Central memory CD8-positive, alpha-beta T cell (primary cell): ENCODE data around the gene ST8SIA1.
"Not testable (repeated sequence)": the region's sequence is repeated elsewhere in the genome, so short reads cannot be mapped to it uniquely, and the experiment has no call there.

ENCODE experiments used
- ATAC-seq: fragments of 150-1000 bp; cut with Tn5 transposase; replicated peaks from 2 replicates; pipeline ENCODE4 v1.10.0; 2022; ENCODE audit warnings: mild to moderate bottlenecking, moderate FRiP score, moderate number of reproducible peaks; ENCODE audit not compliant: poor library complexity, severe bottlenecking; ENCODE audit errors: extremely low read depth
- DNase-seq, 2 donors: peaks; one replicate each; pipeline ENCODE4 v3.0.0; 2021; ENCODE audit warnings: low spot score in 2 of 2
- H3K27ac Mint-ChIP-seq: one replicate; pipeline ENCODE4 v1.8.0; 2022; ENCODE audit warnings: low read depth, mild to moderate bottlenecking, moderate library complexity, mixed read lengths
- H3K27me3 Mint-ChIP-seq: one replicate; pipeline ENCODE4 v1.8.0; 2022; ENCODE audit warnings: mixed read lengths
- H3K36me3 Mint-ChIP-seq: one replicate; pipeline ENCODE4 v1.8.0; 2022; ENCODE audit warnings: mild to moderate bottlenecking, moderate library complexity, mixed read lengths; ENCODE audit not compliant: insufficient read depth
- H3K4me1 Mint-ChIP-seq: one replicate; pipeline ENCODE4 v1.8.0; 2022; ENCODE audit warnings: mixed read lengths
- H3K4me3 Mint-ChIP-seq: one replicate; pipeline ENCODE4 v1.8.0; 2022; ENCODE audit warnings: mild to moderate bottlenecking, moderate library complexity, mixed read lengths
- H3K9me3 Mint-ChIP-seq: one replicate; pipeline ENCODE4 v1.8.0; 2022; ENCODE audit warnings: mixed read lengths

ST8SIA1 gene

DNA sequence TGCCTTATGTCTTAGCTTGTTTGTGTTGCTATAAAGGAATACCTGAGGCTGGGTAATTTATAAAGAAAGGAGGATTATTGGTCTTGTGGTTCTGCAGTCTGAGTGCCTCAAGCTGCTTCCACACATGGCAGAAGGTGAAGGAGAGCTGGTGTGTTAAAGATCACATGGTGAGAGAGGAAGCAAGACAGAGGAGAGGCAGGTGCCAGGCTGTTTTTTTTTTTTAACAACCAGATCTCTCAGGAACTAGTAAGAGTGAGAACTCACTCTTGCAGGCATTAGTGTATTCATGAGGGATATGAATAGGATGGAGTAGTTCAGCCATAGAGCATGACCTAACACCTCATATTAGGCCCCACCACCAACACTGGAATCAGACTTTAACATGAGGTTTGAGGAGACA is 165.1 kb downstream of the ST8SIA1 start:
- no peaks in the 10 kb centered on the region for H3K27me3 Mint-ChIP-seq
- DNase-seq (no peak), ATAC-seq (no peak)
- H3K9me3 Mint-ChIP-seq = no peaks in the 10 kb centered on the region
- H3K27ac Mint-ChIP-seq = no peak overlapping the region
- H3K4me1 Mint-ChIP-seq = peaks cover under 1% of the 10 kb centered on the region
- no peak overlapping the region for H3K4me3 Mint-ChIP-seq
- no peaks in the 10 kb centered on the region for H3K36me3 Mint-ChIP-seq

DNA sequence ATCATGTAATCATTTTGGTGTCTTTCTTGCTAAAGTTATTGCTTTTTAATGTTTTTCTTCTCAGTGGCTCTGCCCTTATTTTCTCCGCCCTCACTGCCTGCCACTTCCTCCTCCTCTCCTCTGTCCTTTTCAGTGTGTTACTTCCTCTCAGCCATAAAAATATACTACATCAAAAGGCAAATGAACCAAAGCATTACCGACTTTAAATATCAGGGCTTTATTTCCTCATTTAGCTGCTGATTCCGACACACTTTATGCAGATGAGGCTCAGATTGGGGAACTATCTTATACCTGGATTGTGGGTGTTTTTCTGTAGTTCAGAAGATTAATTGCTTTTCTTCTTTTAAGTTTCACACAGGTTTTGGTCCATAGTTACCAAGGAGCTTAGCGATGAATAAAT is 170.4 kb downstream of the ST8SIA1 start:
- Mint-ChIP-seq H3K4me1 (peaks cover 21% of the 10 kb centered on the region), H3K9me3 (no peaks in the 10 kb centered on the region), H3K4me3 (peak overlapping the region; percentile 27), H3K27ac (peak overlapping the region; percentile 23), H3K27me3 (no peaks in the 10 kb centered on the region), H3K36me3 (peaks cover 1% of the 10 kb centered on the region)
- ATAC-seq = peak; percentile 77
- no peak for DNase-seq

DNA sequence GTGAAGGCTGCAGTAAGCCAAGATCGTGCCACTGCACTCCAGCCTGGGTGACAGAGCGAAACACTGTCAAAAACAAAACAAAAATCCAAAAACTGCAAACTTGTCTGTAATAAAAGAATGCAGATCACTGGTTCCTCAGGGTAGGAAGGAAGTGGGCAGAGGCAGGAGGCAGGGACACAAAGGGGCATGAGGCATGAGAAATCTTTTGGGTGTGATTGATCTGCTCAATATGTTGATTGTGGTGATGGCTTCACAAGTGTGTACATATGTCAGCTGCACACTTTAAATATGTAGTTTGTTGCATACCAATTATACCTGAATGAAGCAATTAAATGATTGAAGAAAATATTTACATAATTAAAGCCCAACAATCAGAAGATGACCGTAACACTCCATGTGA is 170.9 kb downstream of the ST8SIA1 start:
- no peaks in the 10 kb centered on the region for H3K27me3 Mint-ChIP-seq
- peak overlapping the region; percentile 27 for H3K4me3 Mint-ChIP-seq
- H3K9me3 Mint-ChIP-seq = no peaks in the 10 kb centered on the region
- H3K36me3 Mint-ChIP-seq = peaks cover 1% of the 10 kb centered on the region
- peak; percentile 45 for ATAC-seq
- peaks cover 21% of the 10 kb centered on the region for H3K4me1 Mint-ChIP-seq
- H3K27ac Mint-ChIP-seq = peak overlapping the region; percentile 23
- no peak for DNase-seq

DNA sequence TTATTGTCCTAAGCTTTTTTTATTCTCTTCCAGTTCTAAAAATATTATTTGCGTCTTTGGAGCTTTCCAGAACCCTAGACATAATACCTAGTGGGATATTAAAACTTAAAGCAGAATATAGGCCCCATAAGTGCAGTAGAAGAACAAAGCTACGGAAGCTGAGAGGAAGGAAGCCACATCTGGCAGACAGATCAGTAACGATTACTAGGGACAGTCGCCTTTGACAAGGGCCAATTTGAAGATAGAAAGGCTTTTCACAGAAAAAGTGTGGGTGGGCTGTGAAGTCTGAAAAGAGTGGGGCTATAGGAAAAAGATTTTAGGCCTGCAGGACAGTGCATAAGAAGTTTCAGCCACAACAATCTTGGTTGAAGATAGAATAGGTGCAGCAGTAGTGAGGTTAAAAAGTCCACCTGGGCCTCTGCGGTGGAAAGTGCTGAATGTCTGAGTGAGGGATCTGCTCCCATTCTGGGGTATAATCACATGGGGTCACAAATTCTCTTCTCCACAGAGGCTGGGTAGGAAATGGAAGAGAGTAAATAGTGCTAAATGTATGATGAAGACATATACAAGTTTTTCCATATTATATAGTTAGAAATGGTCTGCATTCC is 174.0 kb downstream of the ST8SIA1 start:
- DNase-seq (no peak), ATAC-seq (no peak)
- Mint-ChIP-seq H3K27me3 (no peaks in the 10 kb centered on the region), H3K27ac (peak overlapping the region; percentile 43), H3K36me3 (peaks cover 1% of the 10 kb centered on the region), H3K9me3 (no peaks in the 10 kb centered on the region), H3K4me3 (no peak overlapping the region), H3K4me1 (peaks cover 21% of the 10 kb centered on the region)

DNA sequence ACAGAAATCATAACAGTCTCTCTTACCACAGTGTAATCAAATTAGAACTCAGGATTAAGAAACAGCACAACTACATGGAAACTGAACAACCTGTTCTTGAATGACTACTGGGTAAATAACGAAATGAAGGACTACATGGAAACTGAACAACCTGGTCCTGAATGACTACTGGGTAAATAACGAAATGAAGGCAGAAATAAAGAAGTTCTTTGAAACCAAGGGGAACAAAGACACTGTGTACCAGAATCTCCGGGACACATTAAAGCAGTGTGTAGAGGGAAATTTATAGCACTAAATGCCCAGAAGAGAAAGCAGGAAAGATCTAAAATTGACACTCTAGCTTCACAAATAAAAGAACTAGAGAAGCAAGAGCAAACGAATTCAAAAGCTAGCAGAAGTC is 185.2 kb downstream of the ST8SIA1 start:
- ATAC-seq, DNase-seq, H3K4me1 Mint-ChIP-seq, H3K4me3 Mint-ChIP-seq, H3K27ac Mint-ChIP-seq, H3K9me3 Mint-ChIP-seq, H3K36me3 Mint-ChIP-seq: not testable (repeated sequence)
- H3K27me3 Mint-ChIP-seq = peaks cover 10% of the 10 kb centered on the region

DNA sequence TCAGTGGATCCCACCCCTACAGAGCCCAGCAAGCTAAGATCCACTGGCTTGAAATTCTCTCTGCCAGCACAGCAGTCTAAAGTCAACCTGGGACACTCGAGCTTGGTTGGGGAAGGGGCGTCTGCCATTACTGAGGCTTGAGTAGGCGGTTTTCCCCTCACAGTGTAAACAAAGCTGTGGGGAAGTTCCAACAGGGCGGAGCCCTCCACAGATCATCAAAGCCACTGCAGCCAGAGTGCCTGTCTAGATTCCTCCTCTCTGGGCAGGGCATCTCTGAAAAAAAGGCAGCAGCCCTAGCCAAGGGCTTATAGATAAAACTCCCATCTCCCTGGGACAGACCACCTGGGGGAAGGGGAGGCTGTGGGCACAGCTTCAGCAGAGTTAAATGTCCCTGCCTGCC is 187.8 kb downstream of the ST8SIA1 start:
- not testable (repeated sequence) for H3K36me3 Mint-ChIP-seq, H3K27ac Mint-ChIP-seq, DNase-seq, ATAC-seq, H3K9me3 Mint-ChIP-seq, H3K4me3 Mint-ChIP-seq, H3K4me1 Mint-ChIP-seq
- peaks cover 12% of the 10 kb centered on the region for H3K27me3 Mint-ChIP-seq
